K562 (cell line): ENCODE data around the gene NMT1. TPM values are rescaled to one million over a fixed set of nuclear protein-coding genes. Genes with fewer than 3 reads are reported as not detected.

Source experiments
- DIDO1 ChIP-seq: fragments of 450-650 bp; IDR thresholded peaks from 2 replicates; pipeline ENCODE4 v1.6.1; 2016; ENCODE audit warnings: low read depth, missing biosample characterization, missing genetic modification characterization
- EGR1 ChIP-seq: fragments of 450-650 bp; conservative IDR thresholded peaks from 2 replicates; pipeline ENCODE4 v1.6.1; 2017; ENCODE audit warnings: mild to moderate bottlenecking
- ELF4 ChIP-seq: fragments of 450-650 bp; formaldehyde crosslinking; IDR thresholded peaks from 2 replicates; pipeline ENCODE4 v1.4.0; 2022; ENCODE audit warnings: missing genetic modification characterization
- FOXM1 ChIP-seq, 2 experiments: fragments of 450-650 bp in 1 of 2; sonication (generic) in 1 of 2; formaldehyde crosslinking in 1 of 2; IDR thresholded peaks; 2 replicates each; pipeline versions ENCODE4 v1.6.1 to v1.9.0; 2017 to 2022; ENCODE audit warnings: low read depth in 2 of 2, mild to moderate bottlenecking in 2 of 2, missing genetic modification reagents in 1 of 2, moderate library complexity in 1 of 2
- GTF2B ChIP-seq: IDR thresholded peaks from 2 replicates; pipeline ENCODE4 v1.6.1; 2011; ENCODE audit not compliant: insufficient read length; ENCODE audit errors: extremely low read depth
- HMG20A ChIP-seq: fragments of 450-650 bp; formaldehyde crosslinking; conservative IDR thresholded peaks from 2 replicates; pipeline ENCODE4 v1.4.0; 2020; ENCODE audit warnings: mild to moderate bottlenecking, mixed read lengths
- HMGN3 ChIP-seq: IDR thresholded peaks from 2 replicates; pipeline ENCODE4 v1.6.1; 2011; ENCODE audit warnings: borderline replicate concordance, low read depth, mild to moderate bottlenecking, mixed read lengths, low read length; ENCODE audit not compliant: insufficient read length; ENCODE audit errors: extremely low read depth
- MAZ ChIP-seq, 2 experiments: fragments of 450-650 bp in 1 of 2; sonication (generic) in 1 of 2; formaldehyde crosslinking; IDR thresholded peaks in 1 of 2; conservative IDR thresholded peaks in 1 of 2; 2 replicates each; pipeline versions ENCODE4 v1.4.0 to v1.5.0; 2020; ENCODE audit warnings: mild to moderate bottlenecking in 1 of 2, missing genetic modification reagents in 1 of 2
- NONO ChIP-seq, 2 experiments: fragments of 200-400 bp in 1 of 2; fragments of 450-650 bp in 1 of 2; formaldehyde crosslinking in 1 of 2; IDR thresholded peaks; 2 replicates each; pipeline ENCODE4 v1.6.1; 2017; ENCODE audit warnings: low read depth in 2 of 2, mild to moderate bottlenecking in 2 of 2, moderate library complexity in 2 of 2, low read length in 1 of 2
- NRF1 ChIP-seq, 2 experiments: fragments of 450-650 bp; IDR thresholded peaks in 1 of 2; conservative IDR thresholded peaks in 1 of 2; 2 replicates each; pipeline ENCODE4 v1.6.1; 2014; ENCODE audit warnings: mild to moderate bottlenecking in 2 of 2
- POLR2H ChIP-seq: IDR thresholded peaks from 2 replicates; pipeline ENCODE4 v1.6.1; 2016; ENCODE audit warnings: missing genetic modification characterization, low read depth, mild to moderate bottlenecking, control low read depth, missing compliant biosample characterization, moderate library complexity
- RB1 ChIP-seq: fragments of 450-650 bp; IDR thresholded peaks from 2 replicates; pipeline ENCODE4 v1.6.1; 2017; ENCODE audit warnings: low read depth, mild to moderate bottlenecking
- SMARCE1 ChIP-seq: fragments of 450-650 bp; IDR thresholded peaks from 2 replicates; pipeline ENCODE4 v1.7.1; 2016; ENCODE audit warnings: mild to moderate bottlenecking
- SP2 ChIP-seq: IDR thresholded peaks from 2 replicates; pipeline ENCODE4 v1.6.1; 2011; ENCODE audit warnings: mild to moderate bottlenecking, low read depth, low read length, moderate library complexity; ENCODE audit not compliant: poor library complexity, severe bottlenecking; ENCODE audit errors: extremely low read depth
- STAT5A ChIP-seq: IDR thresholded peaks from 2 replicates; pipeline ENCODE4 v1.6.1; 2012; ENCODE audit warnings: low read length, inconsistent platforms, borderline replicate concordance
- STAT6 ChIP-seq: sonication (generic); formaldehyde crosslinking; IDR thresholded peaks from 2 replicates; pipeline ENCODE4 v1.8.1; 2023; ENCODE audit warnings: mild to moderate bottlenecking, missing genetic modification reagents
- TRIM28 ChIP-seq: fragments of 450-650 bp; IDR thresholded peaks from 2 replicates; pipeline ENCODE4 v1.6.1; 2017
- USF2 ChIP-seq: sonication (generic); formaldehyde crosslinking; IDR thresholded peaks from 2 replicates; pipeline ENCODE4 v1.5.0; 2020; ENCODE audit warnings: missing genetic modification reagents
- ZBTB33 ChIP-seq: sonication (generic); formaldehyde crosslinking; IDR thresholded peaks from 2 replicates; pipeline ENCODE4 v1.8.1; 2023; ENCODE audit warnings: mild to moderate bottlenecking, missing genetic modification reagents
- ZBTB5 ChIP-seq: fragments of 450-650 bp; IDR thresholded peaks from 2 replicates; pipeline ENCODE4 v1.6.1; 2017; ENCODE audit warnings: antibody characterized with exemption
- ZNF507 ChIP-seq: conservative IDR thresholded peaks from 2 replicates; pipeline ENCODE4 v1.6.1; 2017; ENCODE audit warnings: missing genetic modification characterization, missing compliant biosample characterization
- polyA plus RNA-seq, 8 experiments: library from polyadenylated mRNA; depleted of rRNA in 4 of 8; stranded (reverse) in 5 of 8; unstranded in 3 of 8; fragments of >200 nt; fragmentation: Nextera tagmentation in 2 of 8; fragmentation: Illumina TruSeq in 1 of 8; extraction: Ambion mirVana in 2 of 8; extraction: Trizol in 1 of 8; gene quantifications; 2 replicates each; pipeline versions ENCODE4 v1.2.1 to v1.2.3, GENCODE V29; 2011 to 2014; ENCODE audit warnings: inconsistent platforms in 1 of 8, missing spikeins in 1 of 8
- total RNA-seq, 7 experiments: library from RNA; depleted of rRNA in 6 of 7; stranded (reverse); fragments of >200 nt in 6 of 7; fragmentation: Illumina TruSeq in 2 of 7; extraction: Trizol in 2 of 7; gene quantifications; 2 replicates each; pipeline versions ENCODE4 v1.2.1 to v1.2.3, GENCODE V29; 2011 to 2021; ENCODE audit warnings: low replicate concordance in 1 of 7

NMT1 gene
- total and polyA plus RNA-seq, 9 of the 15 experiments (the other 6 are each of a cell fraction or from before 2014, with no cell fraction given): 86.7 to 569 (median 213) TPM

- no peak for TF ChIP-seq STAT6 (CRISPR knock-in tag)
- no peak for TF ChIP-seq POLR2H (tag)
- TF ChIP-seq TRIM28: no peak
- no peak for TF ChIP-seq GTF2B
- no peak for TF ChIP-seq HMG20A
- no peak for TF ChIP-seq NRF1 (conservative IDR thresholded peaks at IDR 0.05 in 1 of 2, IDR thresholded peaks at IDR 0.05 in 1 of 2)
- no peak for TF ChIP-seq ZNF507
- no peak for TF ChIP-seq SP2
- peak in 1 of 2 experiments; percentile 26; a peak in 1 of 4 replicates for TF ChIP-seq MAZ (CRISPR knock-in tag; conservative IDR thresholded peaks at IDR 0.05 in 1 of 2, IDR thresholded peaks at IDR 0.05 in 1 of 2)
- TF ChIP-seq ZBTB33: no peak
- no peak for TF ChIP-seq FOXM1 (IDR thresholded peaks at IDR 0.05; ENCODE audit: low read depth)
- no peak for TF ChIP-seq FOXM1 (CRISPR knock-in tag; IDR thresholded peaks at IDR 0.05; ENCODE audit: low read depth)
- no peak for TF ChIP-seq NONO (IDR thresholded peaks at IDR 0.05; ENCODE audit: low read depth in 2 of 2, low read length in 1 of 2)
- TF ChIP-seq RB1: no peak
- TF ChIP-seq EGR1: peak; percentile 93
- TF ChIP-seq ZBTB5: no peak
- no peak for TF ChIP-seq STAT5A
- TF ChIP-seq SMARCE1: no peak
- TF ChIP-seq HMGN3: peak; percentile 30
- no peak for TF ChIP-seq ELF4 (CRISPR knock-in tag)
- TF ChIP-seq DIDO1 (tag): no peak
- TF ChIP-seq USF2 (CRISPR knock-in tag): no peak
These were observed 82.7 kb downstream of the NMT1 start (continued) for GRCh38 chr17:45143767-45144198.
